ENCODE results near the gene IL17RD. TPM values are rescaled to one million over a fixed set of nuclear protein-coding genes. Genes with fewer than 3 reads are reported as not detected.

Gene IL17RD
- polyA plus RNA-seq, 1 experiment = 0.60 TPM

- ChIA-PET POLR2A (no interaction called here), CTCF (no interaction called here)
- no peak for TF ChIP-seq CTCF (IDR thresholded peaks at IDR 0.05; ENCODE audit: insufficient read depth, low read depth, low read length)
- Histone ChIP-seq H3K36me3 (ENCODE audit: control insufficient read depth, insufficient read depth, low read length) (no peaks in the 10 kb centered on the region), H3K4me3 (ENCODE audit: low read depth, low read length) (no peak overlapping the region), H3K27me3 (ENCODE audit: control insufficient read depth, insufficient read depth, low read length) (no peaks in the 10 kb centered on the region; the same call in 1 of the 2 replicates)
- no peak for DNase-seq (ENCODE audit: low read depth)
Observed at GRCh38 chr3:57057351-57057750, 107.8 kb downstream of the IL17RD start.

GRCh38 chr3:57053122-57053521 lies 112.0 kb downstream of the IL17RD start:
- POLR2A ChIA-PET = no interaction called here
- no peaks in the 10 kb centered on the region for H3K36me3 ChIP-seq (ENCODE audit: control insufficient read depth, insufficient read depth, low read length)
- TF ChIP-seq CTCF (IDR thresholded peaks at IDR 0.05; ENCODE audit: insufficient read depth, low read depth, low read length) = no peak
- no peak overlapping the region for H3K4me3 ChIP-seq (ENCODE audit: low read depth, low read length)
- DNase-seq (ENCODE audit: low read depth) = no peak
- CTCF ChIA-PET = no interaction called here
- H3K27me3 ChIP-seq (ENCODE audit: control insufficient read depth, insufficient read depth, low read length) = no peaks in the 10 kb centered on the region; the same call in 1 of the 2 replicates

- Histone ChIP-seq H3K4me3 (ENCODE audit: low read depth, low read length) (no peak overlapping the region), H3K27me3 (ENCODE audit: control insufficient read depth, insufficient read depth, low read length) (no peaks in the 10 kb centered on the region; the same call in 1 of the 2 replicates), H3K36me3 (ENCODE audit: control insufficient read depth, insufficient read depth, low read length) (no peaks in the 10 kb centered on the region)
- CTCF ChIA-PET = no interaction called here
- POLR2A ChIA-PET = no interaction called here
- TF ChIP-seq CTCF (IDR thresholded peaks at IDR 0.05; ENCODE audit: insufficient read depth, low read depth, low read length) = no peak
- no peak for DNase-seq (ENCODE audit: low read depth)
Observed at GRCh38 chr3:57052662-57053061, 112.5 kb downstream of the IL17RD start.

GRCh38 chr3:57048728-57049127 lies 116.4 kb downstream of the IL17RD start:
- TF ChIP-seq CTCF (IDR thresholded peaks at IDR 0.05; ENCODE audit: insufficient read depth, low read depth, low read length) = no peak
- no peaks in the 10 kb centered on the region for H3K36me3 ChIP-seq (ENCODE audit: control insufficient read depth, insufficient read depth, low read length)
- ChIA-PET CTCF (no interaction called here), POLR2A (no interaction called here)
- DNase-seq (ENCODE audit: low read depth) = no peak
- H3K4me3 ChIP-seq (ENCODE audit: low read depth, low read length) = no peak overlapping the region
- no peaks in the 10 kb centered on the region for H3K27me3 ChIP-seq (ENCODE audit: control insufficient read depth, insufficient read depth, low read length)

- no peak for TF ChIP-seq CTCF (IDR thresholded peaks at IDR 0.05; ENCODE audit: insufficient read depth, low read depth, low read length)
- no peak for DNase-seq (ENCODE audit: low read depth)
- POLR2A ChIA-PET = interaction anchor here (0.6 kb wide), 1 partner anchor 22 kb away, joined by 4 read pairs; no protein-coding TSS in a partner anchor
- Histone ChIP-seq H3K4me3 (ENCODE audit: low read depth, low read length) (no peak overlapping the region), H3K36me3 (ENCODE audit: control insufficient read depth, insufficient read depth, low read length) (no peaks in the 10 kb centered on the region), H3K27me3 (ENCODE audit: control insufficient read depth, insufficient read depth, low read length) (no peaks in the 10 kb centered on the region)
- CTCF ChIA-PET = interaction anchor here (1.0 kb wide), 1 partner anchor 8 kb away, joined by 4 read pairs; no protein-coding TSS in a partner anchor
Observed at GRCh38 chr3:57048052-57048671, 117.0 kb downstream of the IL17RD start.

Measured in BJ (cell line).